ENCODE data around the gene UBXN11.

The UBXN11 gene, protein sequence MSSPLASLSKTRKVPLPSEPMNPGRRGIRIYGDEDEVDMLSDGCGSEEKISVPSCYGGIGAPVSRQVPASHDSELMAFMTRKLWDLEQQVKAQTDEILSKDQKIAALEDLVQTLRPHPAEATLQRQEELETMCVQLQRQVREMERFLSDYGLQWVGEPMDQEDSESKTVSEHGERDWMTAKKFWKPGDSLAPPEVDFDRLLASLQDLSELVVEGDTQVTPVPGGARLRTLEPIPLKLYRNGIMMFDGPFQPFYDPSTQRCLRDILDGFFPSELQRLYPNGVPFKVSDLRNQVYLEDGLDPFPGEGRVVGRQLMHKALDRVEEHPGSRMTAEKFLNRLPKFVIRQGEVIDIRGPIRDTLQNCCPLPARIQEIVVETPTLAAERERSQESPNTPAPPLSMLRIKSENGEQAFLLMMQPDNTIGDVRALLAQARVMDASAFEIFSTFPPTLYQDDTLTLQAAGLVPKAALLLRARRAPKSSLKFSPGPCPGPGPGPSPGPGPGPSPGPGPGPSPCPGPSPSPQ

GRCh38 chr1:26306290-26307229 lies at the start of gene UBXN11:
Gene UBXN11 (minus strand): TSS chr1:26306636. CDS start chr1:26302883, 3,753 bp downstream.
- DNase-seq (ENCODE audit: low read depth in 2 of 2): peak; percentile 83 to 88

GRCh38 chr1:26356106-26356505 lies 49.7 kb upstream of the UBXN11 start:
- no peak for DNase-seq (ENCODE audit: low read depth in 2 of 2)

DNA sequence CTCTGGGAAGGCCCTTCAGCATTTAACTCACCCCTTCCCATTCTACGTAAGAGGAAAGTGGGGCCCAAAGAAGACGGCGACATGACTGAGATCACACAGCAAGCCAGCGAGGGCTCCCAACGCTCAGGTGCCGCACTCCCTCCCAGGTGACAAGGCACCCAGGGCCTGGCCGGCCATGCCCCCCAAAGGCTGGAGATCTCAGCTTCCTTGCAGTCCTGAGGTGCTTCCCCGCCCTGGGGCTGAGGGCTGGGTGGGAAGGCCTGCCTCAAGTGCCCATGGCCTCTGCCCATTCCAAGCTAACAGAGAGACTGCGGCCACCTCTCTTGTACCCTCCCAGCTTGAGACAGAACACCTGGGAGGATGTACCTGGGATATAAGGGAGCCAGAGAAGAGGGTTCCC lies 48.5 kb upstream of the UBXN11 start:
- no peak for DNase-seq (ENCODE audit: low read depth in 2 of 2)

- no peak for DNase-seq (ENCODE audit: low read depth in 2 of 2)
These were observed 47.8 kb upstream of the UBXN11 start, which contains the start of gene CRYBG2 for GRCh38 chr1:26353976-26354820. Gene CRYBG2 (minus strand): TSS chr1:26354130. CDS start chr1:26346657, 7,473 bp downstream.

DNA sequence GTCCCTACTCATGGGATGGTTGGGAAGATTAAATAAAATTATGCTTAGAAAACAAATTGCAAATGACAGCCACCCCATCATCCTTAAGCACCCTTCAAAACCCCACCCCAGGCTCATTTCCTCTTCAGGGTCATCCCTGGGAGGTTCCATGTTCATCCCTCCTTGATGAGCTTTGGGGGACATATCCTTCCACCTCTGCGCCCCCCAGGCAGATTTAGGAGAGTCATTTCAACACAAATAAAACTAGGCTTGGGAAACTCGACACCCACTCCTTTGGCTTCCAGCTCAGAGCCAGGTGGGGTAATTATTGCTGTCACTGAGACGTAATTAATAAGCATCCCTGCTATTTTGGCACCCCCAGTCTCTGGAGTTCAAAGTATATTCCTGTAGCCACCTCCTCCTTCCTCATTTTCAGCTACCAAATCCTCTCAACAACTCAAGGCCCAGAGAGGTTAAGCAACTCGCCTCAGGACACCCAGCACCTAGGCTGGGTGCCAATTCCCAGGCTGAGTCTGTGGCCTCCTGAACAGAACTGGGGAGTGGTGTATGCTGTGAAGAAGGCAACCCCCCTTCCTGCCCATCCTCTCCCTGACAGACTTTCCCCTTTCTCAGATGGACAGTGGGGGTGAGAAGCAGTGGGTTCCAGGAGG lies 46.9 kb upstream of the UBXN11 start:
- DNase-seq (ENCODE audit: low read depth in 2 of 2): no peak

- no peak for DNase-seq (ENCODE audit: low read depth in 2 of 2)
These were observed 45.9 kb upstream of the UBXN11 start for GRCh38 chr1:26352338-26352679.

- DNase-seq (ENCODE audit: low read depth in 2 of 2): no peak
These were observed 45.3 kb upstream of the UBXN11 start for GRCh38 chr1:26351590-26352337.

DNA sequence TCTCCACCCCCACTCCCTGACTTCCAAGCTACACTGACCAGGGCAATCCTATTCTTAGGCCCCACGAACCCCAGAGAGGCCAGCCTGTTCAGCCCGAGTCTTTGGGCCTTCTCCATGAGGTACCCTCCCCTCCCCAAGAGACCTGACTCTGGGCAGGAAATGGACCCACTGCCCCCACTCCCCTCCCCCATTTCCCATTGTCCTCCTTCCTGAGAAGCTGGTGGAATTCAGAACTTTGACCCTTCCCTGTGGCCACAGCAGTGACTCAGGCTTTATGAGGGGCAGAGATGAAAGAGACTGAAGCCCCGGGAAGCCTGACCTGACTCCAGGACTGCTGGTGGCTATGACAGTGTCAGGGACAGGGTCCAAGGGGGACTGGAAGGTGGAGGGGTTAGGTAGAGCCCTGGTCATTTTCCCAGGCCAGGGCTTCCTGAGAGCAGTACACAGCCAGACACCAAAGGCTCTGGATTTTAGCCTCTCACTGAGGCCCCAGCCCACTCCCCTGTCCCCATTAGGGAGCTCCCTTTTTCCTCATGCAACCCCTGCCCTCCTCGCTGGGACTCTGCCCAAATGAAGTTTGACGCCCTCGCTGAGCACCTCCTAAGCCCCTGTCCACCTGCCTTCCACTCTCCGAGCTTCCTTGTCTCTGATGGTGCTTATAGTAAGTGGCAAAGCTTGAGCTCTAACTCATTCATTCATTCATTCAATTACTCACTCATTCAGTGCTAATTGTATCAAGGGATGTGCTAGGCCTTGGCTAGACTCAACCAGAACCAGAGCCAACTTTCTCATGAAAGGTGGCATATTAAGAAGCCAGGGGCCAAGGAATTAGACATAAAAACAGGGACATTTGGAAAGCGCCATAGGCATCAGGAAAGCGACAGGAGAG lies 44.5 kb upstream of the UBXN11 start:
- no peak for DNase-seq (ENCODE audit: low read depth in 2 of 2)

DNA sequence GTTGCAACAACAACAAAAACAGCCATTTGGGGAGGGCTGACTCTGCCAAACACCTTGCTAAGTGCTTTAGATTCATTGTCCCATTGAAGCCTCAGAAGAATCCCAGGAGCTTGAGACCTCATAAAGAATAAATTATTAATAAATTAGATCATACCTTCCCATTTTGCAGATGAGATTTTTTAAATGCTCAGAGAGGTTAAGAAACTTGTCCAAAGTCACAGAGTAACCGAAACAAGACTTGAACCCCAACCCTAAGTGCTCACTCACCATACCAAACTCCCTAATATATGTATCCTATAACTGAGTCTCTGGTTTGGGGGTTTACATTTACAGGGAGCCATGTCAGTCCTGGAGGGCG lies 43.9 kb upstream of the UBXN11 start:
- DNase-seq (ENCODE audit: low read depth in 2 of 2): no peak

DNA sequence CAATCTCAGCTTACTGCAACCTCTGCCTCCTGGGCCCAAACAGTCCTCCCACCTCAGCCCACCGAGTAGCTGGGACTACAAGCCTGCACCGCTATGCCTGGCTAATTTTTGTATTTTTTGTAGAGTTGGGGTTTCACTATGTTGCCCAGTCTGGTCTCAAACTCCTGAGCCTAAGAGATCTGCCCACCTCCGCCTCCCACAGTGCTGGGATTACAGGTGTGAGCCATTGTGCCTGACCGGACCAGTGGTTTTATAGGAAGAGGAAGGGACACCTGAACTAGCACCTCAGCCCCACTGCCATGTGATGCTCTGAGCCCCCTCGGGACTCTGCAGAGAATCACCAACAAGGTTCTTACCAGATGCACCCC lies 43.4 kb upstream of the UBXN11 start:
- no peak for DNase-seq (ENCODE audit: low read depth in 2 of 2)

GRCh38 chr1:26349188-26349876 lies 42.9 kb upstream of the UBXN11 start:
- no peak for DNase-seq (ENCODE audit: low read depth in 2 of 2)

DNA sequence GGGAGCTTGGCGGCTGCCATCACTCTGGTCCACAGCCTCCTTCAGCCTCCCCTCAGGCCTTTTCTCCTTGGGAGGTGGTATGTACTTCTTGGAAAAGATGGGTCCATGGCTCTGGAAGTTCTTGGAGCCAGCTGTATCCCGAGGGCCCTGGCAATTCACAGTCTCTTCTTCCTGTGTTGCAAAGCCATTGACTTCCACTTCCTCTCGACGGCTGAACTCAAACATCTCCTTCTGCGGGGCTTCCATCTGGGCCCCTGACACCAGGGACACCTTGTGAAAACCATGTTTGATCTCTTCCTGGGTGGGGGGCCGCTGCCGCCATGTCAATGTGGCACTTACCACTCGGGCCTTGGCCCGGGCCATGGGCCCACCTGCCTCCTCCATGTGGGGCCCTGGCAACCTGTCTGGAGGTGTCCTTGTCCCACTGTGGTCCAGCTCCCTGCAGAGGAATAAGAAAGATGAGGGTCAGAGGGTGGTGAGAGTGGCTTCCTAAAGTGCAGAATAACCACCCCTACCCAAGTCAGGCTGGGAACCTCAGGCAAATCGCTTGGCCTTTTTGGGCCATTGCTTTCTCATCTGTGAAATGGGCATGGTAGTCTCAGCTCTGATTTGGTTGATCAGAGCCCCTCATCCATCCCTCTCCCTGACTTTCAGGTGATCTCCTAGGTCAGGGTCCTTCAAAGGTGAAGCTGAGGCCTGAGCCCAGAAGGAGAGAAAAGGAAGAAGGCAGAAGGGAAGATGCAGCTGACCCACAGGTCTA lies 40.0 kb upstream of the UBXN11 start:
- no peak for DNase-seq (ENCODE audit: low read depth in 2 of 2)

GRCh38 chr1:26345718-26346117 lies 39.3 kb upstream of the UBXN11 start:
- DNase-seq (ENCODE audit: low read depth in 2 of 2): no peak

DNA sequence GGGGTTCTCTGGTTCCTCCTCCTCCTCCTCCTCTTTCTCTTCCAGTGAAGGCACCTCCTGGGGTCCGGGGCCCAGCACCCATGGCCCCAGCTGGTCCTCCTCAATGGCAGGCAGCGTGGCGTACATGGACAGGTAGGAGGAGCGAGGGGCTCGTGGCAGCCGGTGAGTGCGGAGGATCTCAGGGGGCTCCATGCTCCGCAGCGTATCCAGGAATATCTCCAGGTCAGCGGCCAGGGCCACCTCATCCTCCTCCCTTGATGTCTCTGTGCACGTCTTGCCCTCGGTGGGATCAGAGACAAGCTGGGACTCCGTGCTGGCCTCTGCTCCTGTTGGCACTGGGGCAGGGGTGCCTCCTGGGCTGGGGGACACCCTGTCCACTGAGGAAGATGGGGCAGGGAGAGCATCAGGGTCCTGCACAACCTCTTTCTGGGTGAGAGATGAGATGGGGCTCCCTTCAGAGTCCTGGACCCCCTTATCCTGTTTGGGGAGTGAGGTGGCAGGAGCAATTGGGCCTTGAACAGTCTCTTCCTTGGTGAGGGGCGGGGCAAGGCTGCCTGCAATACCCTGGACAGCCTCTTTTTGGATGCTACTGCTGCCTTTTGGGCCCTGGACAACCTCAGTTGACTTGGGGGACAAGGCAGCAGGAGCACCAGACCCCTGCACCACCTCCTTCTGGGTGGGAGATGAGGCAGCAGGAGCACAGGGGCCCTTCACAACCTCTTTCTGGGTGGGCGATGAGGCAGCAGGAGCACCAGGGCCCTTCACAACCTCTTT lies 37.9 kb upstream of the UBXN11 start:
- no peak for DNase-seq (ENCODE audit: low read depth in 2 of 2)

GRCh38 chr1:26340047-26340481 lies 33.6 kb upstream of the UBXN11 start:
- DNase-seq (ENCODE audit: low read depth in 2 of 2): no peak

DNA sequence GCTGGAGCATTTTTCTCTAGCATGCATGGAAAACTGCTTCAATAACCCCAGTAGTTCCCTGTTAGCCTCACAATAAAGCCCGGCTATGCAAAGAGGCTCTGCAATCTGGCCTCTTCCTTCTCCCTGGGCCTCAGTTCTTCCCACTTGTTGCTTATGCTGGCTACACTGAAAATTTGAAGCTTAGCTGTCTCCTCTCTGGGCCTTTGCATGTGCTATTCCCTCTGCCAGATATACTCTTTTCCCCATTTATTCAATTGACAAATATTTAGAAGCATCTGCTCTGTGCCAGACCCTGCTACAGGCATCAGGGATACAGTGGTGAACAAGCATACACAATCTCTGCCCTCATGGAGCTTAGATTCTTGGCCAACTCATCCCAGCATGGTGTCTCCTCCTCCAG lies 32.2 kb upstream of the UBXN11 start:
- DNase-seq (ENCODE audit: low read depth in 2 of 2): no peak

- no peak for DNase-seq (ENCODE audit: low read depth in 2 of 2)
These were observed 31.2 kb upstream of the UBXN11 start for GRCh38 chr1:26337625-26338024.
